NCI-H82 (cell line): ENCODE measurements around the gene ZNF185.
"Not testable (repeated sequence)": the region's sequence is repeated elsewhere in the genome, so short reads cannot be mapped to it uniquely, and the experiment has no call there.

Source experiments
- DNase-seq: peaks from one replicate; lab custom pipeline; 2025; lab: John Stamatoyannopoulos, UW

ZNF185 gene

DNA sequence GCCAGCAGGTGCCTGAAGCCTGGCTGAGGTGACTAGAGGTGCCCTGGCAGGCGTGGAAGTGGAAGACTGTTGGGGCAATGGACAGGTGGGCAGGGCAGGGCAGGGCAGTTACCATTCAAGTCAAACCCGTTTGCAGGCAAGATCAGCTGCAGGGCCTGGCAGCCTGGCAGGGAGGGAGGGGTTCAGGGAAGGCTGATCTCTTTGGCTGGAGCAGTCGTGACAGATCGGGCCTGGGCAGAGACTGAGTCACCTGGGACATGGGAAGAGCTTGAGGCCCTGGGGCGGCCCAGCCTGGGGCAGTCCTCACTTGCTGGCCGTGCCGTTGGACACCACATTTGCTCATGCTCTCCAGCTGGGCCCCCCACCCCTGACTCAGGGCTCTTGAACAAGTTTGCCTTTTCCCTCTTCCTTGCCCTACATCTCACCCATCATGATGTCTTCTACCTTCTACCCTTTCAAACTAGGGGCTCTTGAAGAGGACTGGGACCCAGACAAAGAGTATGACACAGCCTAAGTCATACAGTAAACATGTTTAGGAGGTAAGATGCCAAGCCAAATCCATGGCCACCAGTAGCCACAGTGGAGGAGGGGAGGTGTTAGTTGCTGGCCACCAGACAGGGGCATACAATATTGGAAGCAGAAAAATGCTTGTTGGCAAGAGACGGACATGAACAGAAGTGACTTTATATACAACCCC lies 2.0 kb upstream of the ZNF185 start:
- no peak for DNase-seq

DNA sequence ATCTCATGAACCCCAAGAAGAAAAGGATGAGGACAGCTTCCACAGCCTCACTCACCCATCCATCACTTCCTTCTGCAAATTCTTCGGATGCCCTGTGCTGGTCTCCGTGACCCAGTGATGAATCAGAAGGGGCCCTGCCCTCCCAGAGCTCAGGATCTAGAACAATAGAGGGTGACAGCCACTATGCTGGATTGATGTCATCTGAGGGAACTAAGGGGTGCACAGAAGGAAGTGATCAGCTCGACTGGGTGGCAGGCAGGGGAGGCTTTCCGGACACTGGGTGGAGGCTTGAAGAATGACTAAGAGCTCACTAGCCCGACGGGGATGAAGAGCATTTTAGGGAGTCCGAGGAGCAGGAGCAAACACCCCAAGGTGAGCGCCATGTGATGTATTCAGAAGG lies 1.4 kb upstream of the ZNF185 start:
- DNase-seq: no peak

GRCh38 chrX:152898442-152898841 lies 575 bp downstream of the ZNF185 start:
- DNase-seq: no peak

DNA sequence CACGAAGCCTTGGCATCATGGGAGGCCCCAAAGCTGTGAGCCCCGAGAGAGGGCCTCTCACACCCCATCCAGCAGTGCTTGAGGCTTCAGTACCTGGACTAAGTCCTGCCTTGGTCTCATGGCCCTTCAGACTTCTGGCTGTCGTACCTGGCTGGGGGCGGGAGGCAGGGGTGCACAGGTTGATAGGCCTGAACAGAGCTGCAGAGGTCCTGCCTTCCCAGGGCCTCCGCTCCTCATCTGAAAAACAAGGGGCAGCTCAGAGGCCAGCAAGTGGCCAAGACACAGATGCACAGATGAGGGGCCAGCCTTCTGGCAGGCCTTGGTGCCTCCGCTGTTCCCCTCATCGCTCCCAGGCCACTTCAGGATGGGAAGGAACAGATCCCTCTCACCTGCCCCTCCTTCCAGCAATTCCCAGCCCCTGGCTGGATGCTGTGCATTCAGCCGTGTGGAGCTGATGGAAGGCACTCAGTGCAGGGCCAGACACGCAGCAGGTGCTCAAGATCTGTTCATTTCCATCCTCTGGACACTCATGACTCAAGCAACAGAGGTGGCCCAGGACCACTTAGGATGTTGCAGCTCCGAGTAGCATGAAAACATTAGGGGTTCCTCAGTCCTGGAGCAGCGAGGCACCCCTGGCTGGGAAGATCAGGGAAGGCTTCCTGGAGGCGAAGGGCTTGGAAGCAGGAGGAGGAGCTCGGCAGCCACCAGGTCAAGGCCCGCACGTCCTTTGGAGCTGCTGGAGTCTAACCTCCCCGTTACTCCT lies 1.4 kb downstream of the ZNF185 start:
- DNase-seq: no peak

DNA sequence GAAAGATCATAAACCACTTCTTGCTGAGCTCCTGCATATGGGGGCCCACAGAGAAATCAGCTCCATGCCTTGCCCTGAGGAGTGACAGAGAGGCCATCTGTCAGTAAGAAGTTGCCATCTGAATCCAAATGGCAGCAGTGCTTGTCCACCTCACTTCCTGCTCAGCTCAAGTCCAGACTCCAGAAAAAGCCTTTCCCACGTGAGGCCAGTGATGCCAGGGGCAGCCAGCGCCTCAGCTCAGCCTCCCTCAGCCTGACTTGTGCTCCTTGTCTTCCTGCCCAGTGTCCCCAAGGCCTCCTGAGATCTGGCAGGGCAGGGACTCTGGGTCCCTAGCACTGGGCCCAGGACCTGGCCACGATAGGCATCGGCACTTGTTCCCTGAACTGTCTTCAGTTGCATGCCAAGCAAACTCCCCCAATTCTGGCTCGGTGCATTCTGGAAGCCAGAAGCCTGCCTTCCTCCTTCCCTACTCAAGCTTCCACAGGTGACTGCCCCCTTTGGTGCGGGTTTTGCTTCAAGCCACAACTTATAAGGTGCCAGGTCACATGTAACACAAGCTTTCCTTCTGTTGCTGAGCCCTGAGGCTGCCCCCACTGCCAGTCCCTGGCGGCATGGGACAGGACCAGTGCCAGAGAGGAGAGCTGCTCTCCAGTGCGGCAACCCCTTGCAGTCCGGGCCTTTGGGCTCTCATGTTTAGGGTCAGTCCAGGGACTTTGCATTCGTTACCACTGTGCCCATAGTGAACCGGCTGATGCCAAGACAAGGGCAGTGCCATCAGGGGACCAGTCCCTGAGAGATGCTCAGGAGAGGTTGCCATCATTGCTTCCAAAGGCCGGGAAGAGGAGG lies 2.2 kb downstream of the ZNF185 start:
- no peak for DNase-seq

DNA sequence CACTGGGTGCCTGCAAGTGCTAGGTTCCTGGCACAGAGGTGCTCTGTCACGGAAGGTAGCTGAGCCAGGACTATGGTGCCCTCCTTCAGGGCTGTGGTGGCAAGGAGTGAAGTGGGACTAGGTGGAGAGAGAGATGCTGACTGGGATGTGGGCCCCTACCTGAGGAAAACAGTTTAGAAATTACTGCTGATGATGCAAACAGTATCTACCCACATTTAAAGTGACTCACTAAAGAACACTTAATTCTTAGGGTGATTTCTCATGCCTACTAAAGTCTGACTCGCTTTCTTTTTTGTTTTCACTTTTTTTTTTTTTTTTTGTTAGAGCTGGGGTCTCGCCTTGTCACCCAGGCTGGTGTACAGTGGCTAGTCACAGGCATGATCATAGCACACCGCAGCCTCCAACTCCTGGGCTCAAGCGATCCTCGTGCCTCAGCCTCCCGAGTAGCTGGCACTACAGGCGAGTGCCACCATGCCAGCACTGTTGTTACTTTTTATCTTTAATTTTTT lies 3.1 kb downstream of the ZNF185 start:
- no peak for DNase-seq

DNA sequence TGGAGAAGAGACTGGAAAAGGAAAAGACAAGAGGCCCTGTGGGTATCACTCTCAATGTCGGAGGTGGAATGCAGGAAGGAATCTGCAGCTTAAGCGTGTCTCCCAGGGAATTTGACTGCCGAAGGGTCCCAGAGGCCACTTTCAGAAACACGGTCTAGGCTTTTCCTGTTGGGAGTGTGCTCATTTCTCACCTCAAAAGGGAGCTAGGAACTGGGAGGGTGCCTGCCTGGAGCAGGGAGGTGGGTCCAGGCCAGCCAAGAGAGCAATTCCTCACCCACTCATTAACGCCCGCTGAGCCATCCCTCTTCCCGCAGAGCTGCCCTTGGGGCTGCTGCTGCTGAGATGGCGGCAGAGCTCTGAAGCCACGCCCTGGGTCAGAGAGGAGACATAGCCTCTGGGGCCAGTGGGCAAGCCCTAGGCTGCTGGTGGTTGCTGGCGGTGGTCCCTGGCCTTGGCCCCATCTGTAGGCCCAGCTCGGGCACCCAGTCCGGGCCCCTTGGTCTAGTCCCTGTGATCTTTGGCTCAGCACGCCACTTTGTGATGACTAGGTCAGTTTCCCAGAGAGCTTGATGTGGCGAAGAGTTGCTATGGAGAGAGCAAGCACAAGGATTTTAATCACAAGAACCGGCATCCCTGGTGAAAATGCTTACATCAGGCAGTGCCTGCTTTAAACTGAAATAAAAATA lies 4.1 kb downstream of the ZNF185 start:
- DNase-seq: no peak

DNA sequence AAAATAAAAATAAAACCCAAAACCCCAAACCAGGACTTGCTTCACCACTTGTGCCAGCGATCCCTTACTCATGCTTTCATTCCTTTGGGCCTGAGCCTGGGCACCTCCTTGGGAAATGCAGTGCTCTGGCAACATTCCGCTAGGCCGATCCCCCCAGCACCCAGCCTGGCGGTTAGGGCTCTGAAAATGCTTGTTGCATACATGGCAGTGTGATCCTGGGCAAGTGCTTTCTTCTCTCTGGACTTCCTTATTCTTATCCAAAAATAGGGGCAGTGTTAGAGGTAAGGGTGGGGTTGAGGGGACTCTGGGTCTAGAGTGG lies 4.6 kb downstream of the ZNF185 start:
- no peak for DNase-seq

GRCh38 chrX:152903589-152903988 lies 5.7 kb downstream of the ZNF185 start:
- no peak for DNase-seq

DNA sequence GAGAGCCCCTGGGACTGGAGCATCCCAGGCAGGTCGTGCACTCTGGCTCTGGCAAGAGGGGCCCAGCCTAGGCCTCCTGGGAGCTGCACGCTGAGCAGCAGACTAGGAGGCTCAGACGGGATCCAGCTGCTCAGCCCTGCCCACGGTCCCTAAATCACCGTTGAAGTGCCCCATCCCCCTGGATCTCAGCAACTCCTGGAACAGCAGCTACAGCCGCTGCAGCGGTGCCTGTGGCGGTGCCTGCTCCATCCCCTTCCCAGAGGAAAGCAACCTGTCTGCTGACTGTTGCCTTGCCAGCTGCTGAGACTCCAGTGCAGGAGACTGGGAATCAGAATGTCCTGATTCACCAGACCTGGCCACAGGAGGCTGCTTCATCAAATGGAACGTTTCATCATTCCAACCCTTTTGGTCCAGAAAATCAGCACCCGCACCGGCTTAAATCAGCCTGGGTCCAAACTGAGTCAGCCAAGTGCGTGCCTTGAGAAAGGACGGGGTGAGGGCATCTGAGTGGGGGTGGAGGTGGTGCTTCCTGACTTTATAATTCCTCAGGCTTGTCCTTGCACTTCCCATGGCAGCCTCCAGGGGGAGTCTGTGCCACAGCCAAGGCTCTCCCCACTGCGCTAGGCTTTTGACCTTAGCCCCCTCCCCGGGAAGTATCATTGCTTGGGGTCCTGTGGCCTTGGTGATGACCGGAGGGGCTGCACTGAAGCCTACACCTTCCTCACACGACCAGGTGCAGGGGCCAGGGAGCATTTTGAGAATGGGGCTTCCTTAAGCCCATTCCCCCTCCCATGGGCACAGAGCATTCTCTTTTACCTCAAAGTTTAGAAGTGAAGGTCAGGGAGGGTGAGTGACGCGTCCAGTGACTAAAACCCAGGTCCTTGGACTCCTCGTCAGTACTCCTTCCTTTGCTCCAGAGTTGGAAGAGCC lies 6.5 kb downstream of the ZNF185 start:
- peak; percentile 74 for DNase-seq

GRCh38 chrX:152905081-152905420 lies 7.2 kb downstream of the ZNF185 start:
- DNase-seq: peak; percentile 83

- DNase-seq: peak; percentile 63
These were observed 9.3 kb downstream of the ZNF185 start for GRCh38 chrX:152907084-152907651.

- DNase-seq: no peak
These were observed 10.6 kb downstream of the ZNF185 start for GRCh38 chrX:152908486-152908885.

DNA sequence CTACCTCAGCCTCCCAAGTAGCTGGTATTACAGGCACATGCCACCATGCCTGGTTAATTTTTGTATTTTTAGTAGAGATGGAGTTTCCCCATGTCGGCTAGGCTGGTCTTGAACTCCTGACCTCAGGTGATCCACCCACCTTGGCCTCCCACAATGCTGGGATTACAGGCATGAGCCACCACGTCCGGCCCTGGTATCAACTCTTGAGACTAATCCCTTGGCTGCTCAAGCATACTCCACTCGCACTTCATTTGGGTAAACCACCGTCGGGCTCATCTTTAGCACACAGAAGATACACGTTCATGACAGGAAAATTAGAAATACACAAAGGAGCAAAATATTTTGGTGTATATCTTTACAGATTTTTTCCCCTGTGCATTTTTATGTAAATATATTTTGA lies 12.2 kb downstream of the ZNF185 start:
- not testable (repeated sequence) for DNase-seq

DNA sequence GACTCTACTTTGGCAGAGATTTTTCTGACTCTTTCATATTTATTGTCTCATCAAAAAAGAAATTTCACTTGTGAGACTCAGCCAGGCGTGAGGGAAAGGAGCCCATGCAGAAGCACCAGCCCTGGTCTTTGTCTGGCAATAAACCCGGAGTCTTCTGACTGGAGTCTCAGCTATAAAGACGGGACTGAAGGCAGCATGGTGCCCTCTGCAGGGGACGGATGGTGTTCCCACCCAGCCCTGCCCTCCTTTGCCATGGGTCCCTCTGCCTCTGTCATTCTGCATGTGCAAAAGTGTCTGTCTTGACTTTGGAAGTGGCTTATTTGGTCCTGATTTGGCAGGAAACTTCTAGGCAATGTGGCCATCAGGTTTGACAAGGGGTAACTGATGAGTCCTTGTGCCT lies 14.2 kb downstream of the ZNF185 start:
- DNase-seq: peak; percentile 13

DNA sequence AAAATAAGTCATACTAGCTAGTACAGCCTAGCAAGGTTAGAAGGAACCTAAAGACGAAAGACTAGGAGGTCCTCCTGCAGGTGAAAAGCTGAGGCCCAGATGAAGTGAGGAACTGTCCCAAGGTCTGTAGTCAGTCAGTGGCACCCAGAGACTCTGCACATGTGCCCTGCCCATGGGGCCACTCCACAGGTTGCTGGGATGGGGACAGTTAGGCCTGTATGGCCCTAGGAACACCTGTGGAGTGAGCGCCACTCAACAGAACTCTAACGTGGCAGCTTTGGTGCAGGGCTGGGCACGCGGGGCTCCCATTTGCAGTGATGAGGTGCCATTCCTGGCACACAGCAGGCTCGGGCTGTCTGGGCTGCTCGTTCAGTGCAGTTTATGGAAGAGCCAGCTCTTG lies 14.8 kb downstream of the ZNF185 start:
- no peak for DNase-seq

- DNase-seq: no peak
These were observed 15.5 kb downstream of the ZNF185 start for GRCh38 chrX:152913346-152913745.

- peak; percentile 86 for DNase-seq
These were observed 16.0 kb downstream of the ZNF185 start for GRCh38 chrX:152913910-152914309.

GRCh38 chrX:152915541-152916241 lies 17.8 kb downstream of the ZNF185 start:
- DNase-seq: peak; percentile 69
